HG02840 (cell line): ENCODE data around the gene AUH.

ENCODE experiments used
- ATAC-seq: cut with Tn5 transposase; IDR thresholded peaks from one replicate; pipeline ENCODE4 v1.9.1; 2021; ENCODE audit warnings: mild to moderate bottlenecking, moderate library complexity, moderate number of reproducible peaks; ENCODE audit not compliant: unreplicated experiment, low FRiP score

The AUH gene

DNA sequence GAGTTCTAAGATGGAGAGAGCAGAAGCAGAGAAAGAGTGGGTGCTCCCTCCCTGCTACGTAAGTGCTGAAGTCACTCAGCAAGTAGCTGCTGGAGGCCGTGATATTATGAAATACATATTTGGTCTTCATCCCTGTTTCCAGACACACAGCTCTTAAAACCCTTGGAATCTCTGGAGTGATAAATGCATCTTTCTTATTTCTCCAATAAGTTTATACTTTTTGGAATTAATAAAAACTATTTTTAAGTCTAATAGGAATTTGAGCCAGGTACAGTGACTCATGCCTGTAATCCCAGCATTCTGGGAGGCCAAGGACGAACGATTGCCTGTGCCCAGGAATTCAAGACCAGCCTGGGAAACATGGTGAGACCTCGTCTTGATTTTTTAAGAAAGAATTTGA, 60.6 kb downstream of the AUH start:
- no peak for ATAC-seq

DNA sequence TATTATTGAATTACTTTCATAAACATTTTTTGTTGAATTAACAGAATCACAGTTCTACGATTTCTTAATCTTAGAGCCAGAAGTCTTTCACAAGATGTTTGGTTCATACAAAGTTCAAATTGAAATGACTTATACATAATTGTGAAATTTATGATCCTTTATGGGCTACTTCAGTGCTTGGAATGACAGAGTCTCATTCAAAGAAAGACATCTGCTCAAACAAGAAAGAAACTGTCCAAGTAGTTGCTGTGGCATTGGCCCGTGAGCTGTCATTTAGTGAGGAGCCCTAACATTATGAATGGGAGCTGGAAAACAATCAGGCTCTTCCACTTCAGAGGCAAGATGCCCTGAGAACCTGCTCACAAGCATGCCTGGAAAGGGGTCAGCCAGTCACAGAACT, 63.4 kb downstream of the AUH start:
- no peak for ATAC-seq

DNA sequence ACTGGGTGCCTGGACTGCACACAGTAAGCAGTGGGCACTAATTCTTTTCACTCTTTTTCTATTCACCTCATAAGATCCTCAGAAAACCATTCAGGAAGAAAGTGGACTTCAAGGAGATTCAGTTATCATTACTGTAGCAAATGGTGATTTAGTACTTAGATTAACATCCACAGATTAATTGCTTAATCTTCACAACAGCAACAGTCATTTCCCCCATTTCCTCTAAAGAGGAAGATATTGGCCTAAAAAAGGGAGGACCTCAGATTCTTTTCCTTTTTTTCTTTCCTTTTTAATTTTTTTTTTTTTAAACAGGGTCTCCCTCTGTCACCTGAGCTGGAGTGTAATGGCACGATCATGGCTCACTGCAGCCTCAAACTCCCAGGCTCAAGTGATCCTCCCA, 64.4 kb downstream of the AUH start:
- ATAC-seq, result no peak

DNA sequence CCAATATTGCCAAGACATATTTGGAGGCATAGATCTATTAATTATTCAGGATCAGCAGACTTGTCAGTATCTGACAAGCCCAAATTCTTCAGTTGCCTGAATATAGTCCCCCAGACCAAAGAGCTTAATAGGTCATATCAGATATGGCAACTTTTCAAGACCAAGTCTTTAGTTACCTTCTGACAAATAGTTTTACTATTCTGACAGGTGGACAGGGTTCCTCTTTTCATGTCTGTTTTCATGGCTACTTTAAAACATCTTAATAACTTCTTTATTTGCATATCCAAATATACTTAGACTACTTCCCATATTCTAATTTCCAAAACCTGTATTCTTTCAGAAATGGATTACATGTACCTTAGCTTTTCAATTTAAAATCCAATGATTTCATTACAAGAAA, 65.4 kb downstream of the AUH start:
- no peak for ATAC-seq

DNA sequence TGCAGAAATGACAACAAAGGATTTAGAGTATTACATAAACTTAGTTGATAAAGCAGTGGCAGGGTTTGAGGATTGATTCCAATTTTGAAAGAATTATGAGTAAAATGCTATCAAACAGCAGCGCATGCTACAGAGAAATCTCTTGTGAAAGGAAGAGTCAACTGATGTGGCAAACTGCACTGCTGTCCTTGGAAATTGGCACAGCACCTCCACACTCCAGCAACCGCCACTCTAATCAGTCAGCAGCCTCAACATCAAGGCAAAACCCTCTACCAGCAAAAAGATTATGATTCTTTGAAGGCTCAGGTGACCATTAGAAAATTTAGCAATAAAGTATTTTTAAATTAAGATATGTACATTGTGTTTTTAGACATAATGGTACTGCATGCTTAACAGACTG, 66.4 kb downstream of the AUH start:
- no peak for ATAC-seq

DNA sequence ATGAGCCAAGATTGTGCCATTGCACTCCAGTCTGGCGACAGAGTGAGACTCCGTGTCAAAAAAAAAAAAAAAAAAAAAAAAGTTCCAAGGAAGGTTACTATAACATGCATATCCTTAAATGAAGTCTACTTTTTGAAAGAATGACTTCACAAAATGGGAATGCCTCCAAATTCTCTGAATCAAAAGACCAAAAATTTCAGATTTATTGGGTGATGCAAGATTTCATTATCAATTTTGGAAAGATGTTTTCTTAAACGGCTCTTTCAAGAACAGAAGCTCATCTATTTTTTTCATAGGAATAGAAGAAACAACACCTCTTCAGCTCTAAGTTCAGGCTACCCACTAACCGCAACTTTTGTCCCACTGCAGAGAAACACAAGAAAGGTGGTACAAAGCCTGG, 69.9 kb downstream of the AUH start:
- no peak for ATAC-seq

DNA sequence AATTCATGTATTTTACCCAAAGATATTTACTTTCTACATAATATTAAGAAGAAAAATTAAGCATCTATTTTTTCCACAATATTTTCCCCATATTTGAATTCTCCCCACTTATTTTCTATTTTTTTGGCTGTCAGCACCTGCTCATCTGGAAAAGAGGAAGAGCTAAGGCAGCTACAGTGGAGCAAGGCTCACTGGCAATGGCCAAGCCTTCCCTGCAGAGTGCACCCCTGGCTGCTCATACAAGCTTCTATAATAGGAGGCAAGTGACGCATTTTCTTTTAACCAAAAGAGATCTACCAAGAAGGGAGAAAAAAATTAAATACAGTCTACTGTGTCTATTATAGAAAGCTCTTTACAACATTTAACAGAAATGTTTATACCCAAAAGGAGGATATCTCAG, 72.5 kb downstream of the AUH start:
- ATAC-seq, result no peak

DNA sequence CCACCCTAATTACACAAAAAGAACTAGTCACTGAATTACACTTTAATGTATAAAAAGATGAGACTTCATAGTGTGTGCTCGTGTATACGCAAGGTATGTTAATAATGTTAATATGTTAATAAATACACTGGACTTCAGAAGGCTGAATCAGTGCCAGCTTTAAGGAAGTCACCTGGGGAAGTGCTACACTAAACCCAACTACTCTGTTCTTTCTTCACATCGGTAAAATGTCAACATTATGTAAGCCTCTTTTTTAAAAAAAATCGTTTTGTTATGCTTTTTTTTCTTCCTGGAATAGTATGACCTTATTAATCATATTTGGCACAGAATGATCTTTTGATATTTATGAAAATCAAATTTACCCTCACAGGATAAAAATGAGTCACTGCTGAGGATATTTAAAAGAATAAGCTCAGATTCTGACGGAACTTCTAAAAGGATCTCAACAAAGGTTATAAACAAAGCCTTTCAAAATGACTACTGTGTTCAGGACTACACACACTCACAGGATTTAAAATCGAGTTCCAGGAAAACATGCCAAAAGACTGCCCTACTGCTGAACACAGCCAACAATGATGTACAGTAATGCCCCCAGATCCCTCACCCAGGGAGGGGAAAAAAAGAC, 75.9 kb downstream of the AUH start:
- ATAC-seq, result no peak

DNA sequence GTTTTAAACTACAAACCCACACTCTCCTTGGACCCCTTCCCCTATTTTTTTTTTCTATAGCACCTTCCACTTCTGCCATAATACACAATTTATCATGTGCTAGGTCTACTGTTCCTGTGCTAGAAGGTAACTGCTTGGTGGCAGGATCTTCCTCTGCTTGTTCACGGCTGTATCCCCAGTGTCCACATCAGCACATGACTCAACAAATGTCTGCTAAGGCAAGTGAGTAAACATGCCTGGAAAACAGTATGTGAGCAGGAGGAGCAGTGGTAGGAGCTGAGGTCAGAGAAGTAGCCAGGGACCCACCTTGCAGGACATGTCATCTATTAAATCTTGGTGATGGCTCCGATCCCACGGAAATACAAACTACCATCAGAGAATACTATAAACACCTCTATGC, 79.4 kb downstream of the AUH start:
- no peak for ATAC-seq

DNA sequence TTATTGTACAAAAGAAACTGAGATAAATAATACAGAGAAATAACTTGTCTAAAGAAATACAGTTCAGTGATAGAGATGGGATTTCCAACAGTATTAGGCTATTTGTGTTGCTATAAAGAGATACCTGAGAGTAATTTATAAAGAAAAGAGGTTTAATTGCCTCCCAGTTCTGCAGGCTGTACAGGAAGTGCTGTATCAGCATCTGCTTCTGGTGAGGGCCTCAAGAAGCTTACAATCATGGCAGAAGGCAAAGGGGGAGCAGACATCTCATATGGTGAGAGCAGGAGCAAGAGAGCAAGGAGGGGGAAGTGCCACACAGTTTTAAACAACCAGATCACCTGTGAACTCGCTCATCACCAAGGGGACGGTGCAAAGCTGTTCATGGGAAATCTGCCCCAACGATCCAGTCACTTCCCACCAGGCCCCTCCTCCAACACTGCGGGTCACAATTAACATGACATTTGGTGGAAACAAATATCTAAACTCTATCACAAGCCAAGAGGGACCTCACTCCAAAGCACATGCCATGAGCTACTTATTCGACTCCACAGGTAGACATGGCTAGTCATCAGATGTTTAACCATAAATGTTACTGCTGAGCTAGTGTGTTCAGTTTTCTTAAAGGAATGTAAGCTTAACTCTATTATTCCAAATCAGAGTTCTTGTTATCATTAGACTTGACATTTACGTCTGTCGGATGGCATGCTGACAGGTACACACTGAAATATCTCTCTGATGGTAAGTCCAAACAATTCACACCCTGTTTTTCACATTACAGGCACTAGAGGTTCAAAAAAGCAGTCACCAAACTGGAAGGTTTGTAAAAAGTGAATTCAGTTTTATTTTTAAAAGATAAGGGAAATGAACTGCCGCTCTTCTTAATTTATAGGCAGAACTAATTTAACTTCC, 82.2 kb downstream of the AUH start:
- ATAC-seq, result no peak

DNA sequence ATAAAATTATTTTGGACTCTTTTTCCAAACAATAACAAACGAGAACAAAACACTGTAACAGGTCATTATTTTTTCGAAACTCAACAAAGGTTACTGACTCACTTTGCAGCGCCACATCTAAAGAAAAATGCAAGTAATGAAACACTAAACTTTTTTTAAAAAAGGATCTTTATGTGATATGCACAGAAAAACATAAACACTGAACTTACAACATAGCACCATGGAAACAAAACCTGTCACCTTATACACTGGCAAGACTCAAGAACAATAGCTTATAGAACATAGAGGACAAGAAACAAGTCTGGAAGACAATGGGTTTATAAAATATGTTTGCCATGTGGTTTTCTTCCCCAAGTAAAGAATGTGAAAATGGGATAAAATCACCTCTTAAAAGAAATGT, 85.2 kb downstream of the AUH start:
- no peak for ATAC-seq

DNA sequence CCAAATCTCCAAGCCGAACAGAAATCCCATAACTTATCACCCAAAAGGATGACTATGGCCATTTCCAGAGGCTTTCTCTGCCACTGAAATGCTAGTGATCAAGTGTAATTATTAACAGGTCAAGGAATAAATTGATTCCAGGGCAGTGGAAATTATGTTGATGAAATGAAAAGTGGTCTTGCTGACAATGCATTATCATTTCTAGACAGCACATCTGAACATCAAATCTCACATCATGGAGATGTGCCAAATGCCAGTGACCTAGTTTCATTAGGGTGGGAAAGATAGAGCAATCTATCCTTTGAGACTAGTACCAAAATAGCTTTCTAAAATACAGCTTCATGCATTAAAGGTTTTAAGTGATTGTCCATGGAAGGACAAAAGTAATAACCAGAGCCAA, 86.1 kb downstream of the AUH start:
- no peak for ATAC-seq

DNA sequence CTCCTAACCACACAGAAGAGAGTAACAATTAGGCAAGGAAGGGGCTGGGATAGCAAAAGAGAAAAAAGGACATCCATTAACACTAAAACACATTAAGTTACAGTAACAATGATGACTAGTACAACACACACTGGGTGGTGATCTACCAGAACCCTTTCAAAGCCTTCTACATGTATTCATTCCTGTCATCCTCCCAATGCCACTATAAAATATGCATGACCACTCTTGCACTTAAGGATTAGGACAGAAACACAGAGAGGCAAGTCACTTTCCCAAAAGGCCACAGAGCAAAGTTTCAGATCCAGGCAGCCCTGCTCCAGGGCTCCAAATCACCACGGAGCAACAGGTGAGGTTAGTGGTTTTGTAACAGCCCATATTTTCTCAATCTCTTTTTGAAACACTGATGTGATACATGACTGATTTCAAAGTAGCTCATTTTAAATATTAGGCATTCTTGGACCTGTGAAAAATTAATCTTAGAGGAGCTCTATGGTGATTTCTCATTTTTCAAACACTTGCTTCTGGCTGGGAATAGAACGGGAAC, 86.7 kb downstream of the AUH start:
- ATAC-seq, result no peak

DNA sequence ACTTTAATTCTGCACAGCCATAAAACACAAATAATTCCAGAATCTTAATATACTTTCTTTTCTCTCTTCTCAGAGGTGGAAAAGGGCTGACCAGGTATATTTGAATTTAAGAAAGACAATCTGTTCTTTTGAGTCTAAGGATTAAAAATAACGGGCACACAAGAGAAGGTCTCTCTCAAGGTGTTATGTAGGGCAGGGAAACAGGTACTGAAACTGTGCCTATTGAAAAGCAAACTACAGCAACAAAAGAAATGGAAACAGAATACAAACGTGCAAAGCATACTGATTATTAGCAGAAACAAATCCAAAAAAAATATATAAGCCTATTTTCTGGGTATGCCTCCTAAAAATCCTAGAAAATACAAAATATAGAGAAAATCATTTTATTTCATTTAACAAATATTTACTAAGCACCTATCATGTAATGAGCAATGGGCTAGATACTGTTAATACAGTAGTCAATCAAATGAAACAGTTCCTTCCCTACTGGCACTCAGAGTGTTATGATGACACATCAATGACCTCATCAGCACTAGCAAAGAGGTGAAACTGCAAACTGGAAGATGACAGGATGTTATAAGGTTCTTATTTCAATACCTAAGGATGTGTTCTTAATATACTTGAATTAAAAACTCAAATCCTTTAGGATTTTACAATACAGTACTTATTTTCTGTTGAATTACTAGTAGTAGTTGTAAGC, 87.7 kb downstream of the AUH start:
- ATAC-seq, result no peak

DNA sequence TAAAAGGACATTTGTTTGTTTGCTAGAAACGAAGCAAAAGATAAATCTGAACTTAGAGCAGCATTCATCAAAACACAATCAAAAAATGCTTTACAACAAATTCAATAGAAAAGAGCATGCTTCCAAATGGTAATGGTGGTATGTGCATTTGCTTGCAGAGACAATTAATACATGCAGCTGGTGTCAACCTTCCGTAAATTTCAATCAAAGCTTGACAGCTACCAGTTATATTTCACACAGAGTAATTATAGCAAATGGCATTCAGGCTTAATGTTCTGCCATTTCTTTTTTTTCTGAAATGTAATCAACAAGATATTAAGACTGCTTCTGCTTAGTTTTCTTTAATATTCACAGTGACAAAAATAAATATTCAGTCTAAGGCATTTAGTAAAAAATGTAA, 90.6 kb downstream of the AUH start:
- ATAC-seq, result no peak

DNA sequence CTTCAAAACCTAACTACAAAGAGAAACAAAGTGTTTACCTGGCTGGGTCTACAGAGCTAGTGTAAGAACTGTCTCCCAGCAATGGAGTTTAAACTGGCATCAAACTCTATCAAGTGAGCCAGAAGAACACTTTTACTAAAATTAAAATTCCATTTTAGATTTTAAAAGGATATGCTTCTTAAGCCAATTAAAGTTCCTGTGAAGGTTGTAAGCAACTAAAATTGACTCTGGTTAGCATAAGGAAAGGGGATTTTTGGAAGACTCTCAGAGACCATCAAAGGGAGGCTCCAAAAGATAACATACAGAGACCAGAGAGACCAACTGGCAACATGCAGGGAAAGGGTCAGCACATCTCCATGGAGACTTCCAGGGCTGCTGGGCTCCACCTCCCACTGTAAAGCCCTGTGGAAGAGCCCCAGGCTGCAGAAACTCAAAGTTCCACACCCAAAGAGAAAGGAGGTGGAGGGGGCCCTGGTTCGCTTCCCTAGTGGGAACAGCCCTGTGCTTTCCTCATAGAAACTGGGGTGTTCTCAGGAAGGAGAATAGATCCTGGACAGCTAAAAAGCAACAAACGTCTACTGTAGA, 91.7 kb downstream of the AUH start:
- no peak for ATAC-seq

DNA sequence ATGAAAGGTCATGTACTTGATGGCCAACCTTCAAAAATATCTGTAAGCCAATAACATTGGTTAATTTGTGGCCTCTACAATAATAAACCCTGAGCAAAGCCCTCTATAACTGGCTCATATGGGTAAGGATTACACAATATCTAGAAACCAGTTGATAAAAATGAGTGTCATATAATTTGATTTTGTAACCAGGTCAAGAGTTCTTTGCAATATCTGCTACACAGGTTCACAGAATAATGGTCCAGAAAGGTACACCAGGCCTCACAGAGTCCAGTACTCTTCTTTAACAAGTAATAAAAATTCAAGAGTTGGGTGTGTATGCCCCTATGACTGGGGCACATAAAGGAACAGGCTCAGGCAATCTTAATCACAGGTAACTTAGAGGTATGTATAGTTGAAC, 95.3 kb downstream of the AUH start:
- ATAC-seq, result no peak

DNA sequence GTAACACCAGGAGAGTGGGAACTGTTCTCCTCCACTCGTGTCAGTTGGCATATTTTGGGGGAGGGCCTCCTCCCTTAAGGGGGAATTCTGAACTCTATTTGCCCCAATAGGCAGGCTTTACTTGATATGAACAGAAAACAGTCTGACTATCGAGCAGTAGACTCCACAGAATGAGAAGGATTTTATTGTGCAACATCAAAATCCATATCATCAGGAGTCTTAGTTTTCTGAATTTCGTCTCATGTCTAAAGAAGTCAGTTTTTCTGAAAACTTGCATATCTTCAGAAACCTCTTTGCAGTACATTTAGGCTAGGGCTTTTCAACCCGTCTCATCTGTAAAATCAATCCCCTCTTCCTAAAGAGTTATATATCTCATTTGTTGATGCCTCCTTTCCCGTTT, 96.2 kb downstream of the AUH start:
- no peak for ATAC-seq

DNA sequence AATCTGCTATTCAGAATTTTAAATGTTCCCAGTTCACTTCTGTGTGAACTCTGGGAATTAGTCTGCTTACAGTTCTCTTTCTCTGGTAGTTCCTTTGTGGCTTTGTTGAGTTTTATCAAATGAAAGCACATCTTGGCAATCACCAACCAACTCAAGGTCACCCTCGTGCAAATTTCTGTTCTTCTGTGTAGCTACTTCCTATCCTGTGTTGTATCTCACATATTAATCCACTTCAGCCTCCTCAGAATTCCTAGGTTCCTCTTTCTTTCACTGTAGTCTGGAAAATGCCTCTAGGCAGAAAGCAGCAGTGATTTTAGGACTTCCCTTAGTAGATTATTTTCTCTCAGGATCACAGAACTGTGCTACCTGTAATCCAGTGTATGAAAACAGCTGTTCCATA, 100.3 kb downstream of the AUH start:
- ATAC-seq, result no peak

DNA sequence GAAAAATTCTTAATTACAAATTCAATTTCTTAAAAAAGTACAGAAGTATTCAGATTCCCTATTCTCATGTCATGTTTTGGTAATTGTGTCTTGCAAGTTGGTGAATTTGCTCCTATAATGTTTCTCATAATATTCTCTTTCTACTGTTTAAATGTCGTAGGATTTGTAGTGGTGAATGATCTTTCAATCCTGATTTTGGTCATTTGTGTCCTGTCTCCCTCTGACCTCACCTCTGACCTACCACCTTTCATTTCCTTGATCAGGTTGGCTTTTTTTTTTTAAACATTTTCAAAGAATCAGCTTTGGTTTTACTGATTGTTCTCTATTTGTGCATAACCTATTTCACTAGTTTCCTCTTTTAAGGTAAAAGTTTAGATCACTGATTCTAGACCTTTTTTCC, 102.6 kb downstream of the AUH start:
- no peak for ATAC-seq

DNA sequence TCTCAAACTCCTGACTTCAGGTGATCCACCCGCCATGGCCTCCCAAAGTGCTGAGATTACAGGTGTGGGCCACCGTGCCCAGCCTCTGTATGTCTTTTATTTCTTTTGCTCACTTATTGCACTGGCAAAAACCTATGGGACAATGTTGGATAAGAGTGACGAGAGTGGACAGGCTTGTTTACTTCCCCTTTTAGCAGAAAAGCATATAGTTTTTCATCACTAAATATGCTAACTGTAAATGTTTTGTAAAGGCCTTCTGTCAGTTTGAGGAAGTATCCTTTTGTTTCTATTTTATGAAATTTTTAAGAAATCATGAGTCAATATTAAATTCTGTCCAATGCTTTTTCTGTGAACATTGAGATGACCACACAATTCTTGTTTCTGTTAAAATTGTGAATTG, 103.3 kb downstream of the AUH start:
- no peak for ATAC-seq
